ENCODE results near the gene UNC13B. TPM values are rescaled to one million over a fixed set of nuclear protein-coding genes. Genes with fewer than 3 reads are reported as not detected.
A peak's percentile ranks its signal among the peaks of the same experiment; 100 is the strongest.

The UNC13B gene
- total and polyA plus RNA-seq, 9 of the 15 experiments (the other 6 are each of a cell fraction or from before 2014, with no cell fraction given): 2.4 to 11.5 (median 8.6) TPM

DNA sequence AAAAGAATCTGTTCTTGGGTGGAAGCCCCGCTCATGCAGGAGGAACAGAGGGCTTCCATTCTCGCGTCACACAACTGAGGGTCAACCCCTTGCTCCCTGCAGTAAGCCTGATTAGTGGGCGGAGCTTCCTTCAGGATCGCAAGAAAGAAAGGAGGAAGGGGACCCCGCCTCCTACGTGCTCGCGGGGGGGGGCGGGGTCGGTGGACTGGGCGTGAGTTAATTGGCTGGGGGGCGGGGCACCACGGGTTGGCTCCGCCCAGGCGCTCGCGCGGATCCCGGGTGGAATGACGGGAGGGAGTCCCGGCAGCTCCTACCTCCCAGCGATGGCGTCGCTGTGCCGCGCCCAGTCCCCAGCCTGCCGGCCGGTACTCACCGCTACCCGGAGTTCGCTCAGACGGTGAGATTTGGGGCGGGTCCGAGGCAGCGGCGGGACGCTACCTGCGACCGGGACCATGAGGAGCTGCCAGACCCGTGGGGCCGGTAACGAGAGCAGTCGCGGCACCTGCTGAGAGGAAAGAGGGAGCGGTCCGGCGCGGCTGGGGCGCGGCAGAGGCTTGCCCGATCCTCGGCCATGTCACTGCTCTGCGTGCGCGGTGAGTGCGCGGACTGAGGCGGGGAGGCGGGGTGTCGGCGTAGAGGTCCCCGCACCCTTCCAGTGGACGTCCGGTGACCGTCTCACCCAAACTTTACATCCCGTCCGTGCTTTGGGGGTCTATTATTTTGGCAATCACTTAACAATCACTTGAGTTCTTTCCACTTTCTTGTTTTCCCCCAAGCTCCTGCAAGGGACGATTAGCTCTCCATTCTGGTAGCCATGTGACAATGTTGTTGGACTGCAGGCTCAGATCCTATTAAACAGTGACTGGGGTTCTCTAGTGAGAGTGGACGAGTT is at the start of gene UNC13B (continued):
- TF ChIP-seq, protein P1, sequence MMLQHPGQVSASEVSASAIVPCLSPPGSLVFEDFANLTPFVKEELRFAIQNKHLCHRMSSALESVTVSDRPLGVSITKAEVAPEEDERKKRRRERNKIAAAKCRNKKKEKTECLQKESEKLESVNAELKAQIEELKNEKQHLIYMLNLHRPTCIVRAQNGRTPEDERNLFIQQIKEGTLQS (IDR thresholded peaks at IDR 0.05): no peak
- TF ChIP-seq, protein P1 (CRISPR knock-in tag; conservative IDR thresholded peaks at IDR 0.05): no peak
- peak; percentile 69; the same call in 1 of the 2 replicates for TF ChIP-seq PHF8 (IDR thresholded peaks at IDR 0.05; ENCODE audit: borderline replicate concordance, low read length)
- TF ChIP-seq, protein P2, sequence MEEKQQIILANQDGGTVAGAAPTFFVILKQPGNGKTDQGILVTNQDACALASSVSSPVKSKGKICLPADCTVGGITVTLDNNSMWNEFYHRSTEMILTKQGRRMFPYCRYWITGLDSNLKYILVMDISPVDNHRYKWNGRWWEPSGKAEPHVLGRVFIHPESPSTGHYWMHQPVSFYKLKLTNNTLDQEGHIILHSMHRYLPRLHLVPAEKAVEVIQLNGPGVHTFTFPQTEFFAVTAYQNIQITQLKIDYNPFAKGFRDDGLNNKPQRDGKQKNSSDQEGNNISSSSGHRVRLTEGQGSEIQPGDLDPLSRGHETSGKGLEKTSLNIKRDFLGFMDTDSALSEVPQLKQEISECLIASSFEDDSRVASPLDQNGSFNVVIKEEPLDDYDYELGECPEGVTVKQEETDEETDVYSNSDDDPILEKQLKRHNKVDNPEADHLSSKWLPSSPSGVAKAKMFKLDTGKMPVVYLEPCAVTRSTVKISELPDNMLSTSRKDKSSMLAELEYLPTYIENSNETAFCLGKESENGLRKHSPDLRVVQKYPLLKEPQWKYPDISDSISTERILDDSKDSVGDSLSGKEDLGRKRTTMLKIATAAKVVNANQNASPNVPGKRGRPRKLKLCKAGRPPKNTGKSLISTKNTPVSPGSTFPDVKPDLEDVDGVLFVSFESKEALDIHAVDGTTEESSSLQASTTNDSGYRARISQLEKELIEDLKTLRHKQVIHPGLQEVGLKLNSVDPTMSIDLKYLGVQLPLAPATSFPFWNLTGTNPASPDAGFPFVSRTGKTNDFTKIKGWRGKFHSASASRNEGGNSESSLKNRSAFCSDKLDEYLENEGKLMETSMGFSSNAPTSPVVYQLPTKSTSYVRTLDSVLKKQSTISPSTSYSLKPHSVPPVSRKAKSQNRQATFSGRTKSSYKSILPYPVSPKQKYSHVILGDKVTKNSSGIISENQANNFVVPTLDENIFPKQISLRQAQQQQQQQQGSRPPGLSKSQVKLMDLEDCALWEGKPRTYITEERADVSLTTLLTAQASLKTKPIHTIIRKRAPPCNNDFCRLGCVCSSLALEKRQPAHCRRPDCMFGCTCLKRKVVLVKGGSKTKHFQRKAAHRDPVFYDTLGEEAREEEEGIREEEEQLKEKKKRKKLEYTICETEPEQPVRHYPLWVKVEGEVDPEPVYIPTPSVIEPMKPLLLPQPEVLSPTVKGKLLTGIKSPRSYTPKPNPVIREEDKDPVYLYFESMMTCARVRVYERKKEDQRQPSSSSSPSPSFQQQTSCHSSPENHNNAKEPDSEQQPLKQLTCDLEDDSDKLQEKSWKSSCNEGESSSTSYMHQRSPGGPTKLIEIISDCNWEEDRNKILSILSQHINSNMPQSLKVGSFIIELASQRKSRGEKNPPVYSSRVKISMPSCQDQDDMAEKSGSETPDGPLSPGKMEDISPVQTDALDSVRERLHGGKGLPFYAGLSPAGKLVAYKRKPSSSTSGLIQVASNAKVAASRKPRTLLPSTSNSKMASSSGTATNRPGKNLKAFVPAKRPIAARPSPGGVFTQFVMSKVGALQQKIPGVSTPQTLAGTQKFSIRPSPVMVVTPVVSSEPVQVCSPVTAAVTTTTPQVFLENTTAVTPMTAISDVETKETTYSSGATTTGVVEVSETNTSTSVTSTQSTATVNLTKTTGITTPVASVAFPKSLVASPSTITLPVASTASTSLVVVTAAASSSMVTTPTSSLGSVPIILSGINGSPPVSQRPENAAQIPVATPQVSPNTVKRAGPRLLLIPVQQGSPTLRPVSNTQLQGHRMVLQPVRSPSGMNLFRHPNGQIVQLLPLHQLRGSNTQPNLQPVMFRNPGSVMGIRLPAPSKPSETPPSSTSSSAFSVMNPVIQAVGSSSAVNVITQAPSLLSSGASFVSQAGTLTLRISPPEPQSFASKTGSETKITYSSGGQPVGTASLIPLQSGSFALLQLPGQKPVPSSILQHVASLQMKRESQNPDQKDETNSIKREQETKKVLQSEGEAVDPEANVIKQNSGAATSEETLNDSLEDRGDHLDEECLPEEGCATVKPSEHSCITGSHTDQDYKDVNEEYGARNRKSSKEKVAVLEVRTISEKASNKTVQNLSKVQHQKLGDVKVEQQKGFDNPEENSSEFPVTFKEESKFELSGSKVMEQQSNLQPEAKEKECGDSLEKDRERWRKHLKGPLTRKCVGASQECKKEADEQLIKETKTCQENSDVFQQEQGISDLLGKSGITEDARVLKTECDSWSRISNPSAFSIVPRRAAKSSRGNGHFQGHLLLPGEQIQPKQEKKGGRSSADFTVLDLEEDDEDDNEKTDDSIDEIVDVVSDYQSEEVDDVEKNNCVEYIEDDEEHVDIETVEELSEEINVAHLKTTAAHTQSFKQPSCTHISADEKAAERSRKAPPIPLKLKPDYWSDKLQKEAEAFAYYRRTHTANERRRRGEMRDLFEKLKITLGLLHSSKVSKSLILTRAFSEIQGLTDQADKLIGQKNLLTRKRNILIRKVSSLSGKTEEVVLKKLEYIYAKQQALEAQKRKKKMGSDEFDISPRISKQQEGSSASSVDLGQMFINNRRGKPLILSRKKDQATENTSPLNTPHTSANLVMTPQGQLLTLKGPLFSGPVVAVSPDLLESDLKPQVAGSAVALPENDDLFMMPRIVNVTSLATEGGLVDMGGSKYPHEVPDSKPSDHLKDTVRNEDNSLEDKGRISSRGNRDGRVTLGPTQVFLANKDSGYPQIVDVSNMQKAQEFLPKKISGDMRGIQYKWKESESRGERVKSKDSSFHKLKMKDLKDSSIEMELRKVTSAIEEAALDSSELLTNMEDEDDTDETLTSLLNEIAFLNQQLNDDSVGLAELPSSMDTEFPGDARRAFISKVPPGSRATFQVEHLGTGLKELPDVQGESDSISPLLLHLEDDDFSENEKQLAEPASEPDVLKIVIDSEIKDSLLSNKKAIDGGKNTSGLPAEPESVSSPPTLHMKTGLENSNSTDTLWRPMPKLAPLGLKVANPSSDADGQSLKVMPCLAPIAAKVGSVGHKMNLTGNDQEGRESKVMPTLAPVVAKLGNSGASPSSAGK (IDR thresholded peaks at IDR 0.05): no peak
- peak; percentile 48; the same call in 1 of the 2 replicates for TF ChIP-seq ZEB2 (IDR thresholded peaks at IDR 0.05)
- peak; percentile 76; the same call in 1 of the 2 replicates for TF ChIP-seq CXXC5 (CRISPR knock-in tag; IDR thresholded peaks at IDR 0.05)
- no peak for TF ChIP-seq PHB (CRISPR knock-in tag; IDR thresholded peaks at IDR 0.05)
- no peak for TF ChIP-seq MXI1 (IDR thresholded peaks at IDR 0.05; ENCODE audit: low read depth, low read length)
- TF ChIP-seq SNRNP70 (optimal IDR thresholded peaks at IDR 0.05; ENCODE audit: low read depth, low read length): no peak
- no peak for TF ChIP-seq RAD51 (IDR thresholded peaks at IDR 0.05; ENCODE audit: borderline replicate concordance, low read depth)
- TF ChIP-seq FOXJ2 (tag; IDR thresholded peaks at IDR 0.05): no peak
- peak; percentile 83 for TF ChIP-seq NFRKB (IDR thresholded peaks at IDR 0.05; ENCODE audit: low read depth)
- TF ChIP-seq ZNF3 (CRISPR knock-in tag; IDR thresholded peaks at IDR 0.05): no peak
- peak; percentile 76 for TF ChIP-seq POLR2A (conservative IDR thresholded peaks at IDR 0.05)
- TF ChIP-seq SMAD1 (IDR thresholded peaks at IDR 0.05; ENCODE audit: low read depth, low read length, partially characterized antibody): no peak
